Measurements from ENCODE around the gene EML6. TPM values are rescaled to one million over a fixed set of nuclear protein-coding genes. Genes with fewer than 3 reads are reported as not detected.

Gene EML6
- total and polyA plus RNA-seq, 4 donors, result 0.94 to 5.1 (median 2.0) TPM

GRCh38 chr2:54783349-54783748 is 59.9 kb downstream of the EML6 start:
- H3K27me3 ChIP-seq (ENCODE audit: control insufficient read depth in 3 of 3, insufficient read depth in 3 of 3, low read length in 2 of 3), result no peaks in the 10 kb centered on the region
- H3K36me3 ChIP-seq (ENCODE audit: control insufficient read depth in 4 of 4, insufficient read depth in 4 of 4, low read length in 4 of 4), result no peaks in the 10 kb centered on the region
- 93 to 95% methylated on average over 3 of the region's 3 CpGs for WGBS, 2 donors
- no peak for DNase-seq
- no peak overlapping the region for H3K4me3 ChIP-seq
- peaks cover 0 to 2% (median 0%) of the 10 kb centered on the region in 5 donors for H3K4me1 ChIP-seq (ENCODE audit: control insufficient read depth in 5 of 5, insufficient read depth in 5 of 5, low read length in 5 of 5)
- H3K27ac ChIP-seq (ENCODE audit: low read depth in 1 of 2, low read length in 1 of 2), result no peak overlapping the region
- no peak for ATAC-seq (ENCODE audit: insufficient read depth, low FRiP score)
- TF ChIP-seq CTCF (IDR thresholded peaks at IDR 0.05; ENCODE audit: control extremely low read depth, extremely low read depth), result no peak
- no peaks in the 10 kb centered on the region for H3K9me3 ChIP-seq (ENCODE audit: control insufficient read depth in 4 of 4, insufficient read depth in 3 of 4, low read length in 3 of 4)
- no peak overlapping the region for H3K9ac ChIP-seq (ENCODE audit: insufficient read depth in 1 of 2, low read length in 2 of 2)

- TF ChIP-seq CTCF (IDR thresholded peaks at IDR 0.05; ENCODE audit: control extremely low read depth, extremely low read depth), result no peak
- no peaks in the 10 kb centered on the region for H3K27me3 ChIP-seq (ENCODE audit: control insufficient read depth in 3 of 3, insufficient read depth in 3 of 3, low read length in 2 of 3)
- no peak for ATAC-seq (ENCODE audit: insufficient read depth, low FRiP score)
- peaks cover 0 to 2% (median 0%) of the 10 kb centered on the region in 5 donors for H3K4me1 ChIP-seq (ENCODE audit: control insufficient read depth in 5 of 5, insufficient read depth in 5 of 5, low read length in 5 of 5)
- no peak overlapping the region for H3K27ac ChIP-seq (ENCODE audit: low read depth in 1 of 2, low read length in 1 of 2)
- H3K9me3 ChIP-seq (ENCODE audit: control insufficient read depth in 4 of 4, insufficient read depth in 3 of 4, low read length in 3 of 4), result no peaks in the 10 kb centered on the region
- H3K4me3 ChIP-seq, result no peak overlapping the region
- no peak for DNase-seq
- WGBS, 2 donors, result 82 to 96% methylated on average over 4 of the region's 4 CpGs
- no peaks in the 10 kb centered on the region for H3K36me3 ChIP-seq (ENCODE audit: control insufficient read depth in 4 of 4, insufficient read depth in 4 of 4, low read length in 4 of 4)
- no peak overlapping the region for H3K9ac ChIP-seq (ENCODE audit: insufficient read depth in 1 of 2, low read length in 2 of 2)
Observed at GRCh38 chr2:54787270-54787669, 63.8 kb downstream of the EML6 start.

GRCh38 chr2:54787755-54788366 is 64.4 kb downstream of the EML6 start:
- Histone ChIP-seq H3K9me3 (ENCODE audit: control insufficient read depth in 4 of 4, insufficient read depth in 3 of 4, low read length in 3 of 4) (no peaks in the 10 kb centered on the region), H3K27me3 (ENCODE audit: control insufficient read depth in 3 of 3, insufficient read depth in 3 of 3, low read length in 2 of 3) (no peaks in the 10 kb centered on the region), H3K36me3 (ENCODE audit: control insufficient read depth in 4 of 4, insufficient read depth in 4 of 4, low read length in 4 of 4) (no peaks in the 10 kb centered on the region), H3K4me3 (no peak overlapping the region), H3K27ac (ENCODE audit: low read depth in 1 of 2, low read length in 1 of 2) (no peak overlapping the region), H3K9ac (ENCODE audit: insufficient read depth in 1 of 2, low read length in 2 of 2) (no peak overlapping the region), H3K4me1 (ENCODE audit: control insufficient read depth in 5 of 5, insufficient read depth in 5 of 5, low read length in 5 of 5) (peaks cover 0 to 2% (median 0%) of the 10 kb centered on the region in 5 donors)
- WGBS, 2 donors, result 96 to 97% methylated on average over 17 of the region's 17 CpGs
- no peak for TF ChIP-seq CTCF (IDR thresholded peaks at IDR 0.05; ENCODE audit: control extremely low read depth, extremely low read depth)
- no peak for DNase-seq
- ATAC-seq (ENCODE audit: insufficient read depth, low FRiP score), result no peak

GRCh38 chr2:54789878-54790277 is 66.4 kb downstream of the EML6 start:
- TF ChIP-seq CTCF (IDR thresholded peaks at IDR 0.05; ENCODE audit: control extremely low read depth, extremely low read depth), result no peak
- Histone ChIP-seq H3K27me3 (ENCODE audit: control insufficient read depth in 3 of 3, insufficient read depth in 3 of 3, low read length in 2 of 3) (no peaks in the 10 kb centered on the region), H3K36me3 (ENCODE audit: control insufficient read depth in 4 of 4, insufficient read depth in 4 of 4, low read length in 4 of 4) (no peaks in the 10 kb centered on the region), H3K4me3 (no peak overlapping the region), H3K9me3 (ENCODE audit: control insufficient read depth in 4 of 4, insufficient read depth in 3 of 4, low read length in 3 of 4) (no peaks in the 10 kb centered on the region), H3K27ac (ENCODE audit: low read depth in 1 of 2, low read length in 1 of 2) (no peak overlapping the region), H3K9ac (ENCODE audit: insufficient read depth in 1 of 2, low read length in 2 of 2) (no peak overlapping the region), H3K4me1 (ENCODE audit: control insufficient read depth in 5 of 5, insufficient read depth in 5 of 5, low read length in 5 of 5) (peaks cover 0 to 2% (median 0%) of the 10 kb centered on the region in 5 donors)
- no peak for ATAC-seq (ENCODE audit: insufficient read depth, low FRiP score)
- no peak for DNase-seq
- 82 to 87% methylated on average over 2 of the region's 2 CpGs for WGBS, 2 donors
